CD4-positive, alpha-beta T cell treated with Interleukin-1 beta for 1 hour (primary cell): Measurements from ENCODE around the gene NHLH1.

Experiments used
- DNase-seq, 2 donors: peaks; one replicate each; pipeline ENCODE4 v3.0.0-alpha.2; 2020 to 2022

The NHLH1 gene

GRCh38 chr1:160366731-160367515, at the start of gene NHLH1:
TSS of gene NHLH1 (plus strand) at chr1:160367071. CDS start at chr1:160370732, 3,661 bp downstream.
- no peak for DNase-seq

- DNase-seq, result no peak
These were observed 44.0 kb upstream of the NHLH1 start for GRCh38 chr1:160322831-160323230.

GRCh38 chr1:160325252-160325651, 41.6 kb upstream of the NHLH1 start:
- no peak for DNase-seq

GRCh38 chr1:160326418-160326817, 40.5 kb upstream of the NHLH1 start:
- no peak for DNase-seq

- no peak for DNase-seq
These were observed 38.7 kb upstream of the NHLH1 start for GRCh38 chr1:160328184-160328583.

GRCh38 chr1:160330119-160330518, 36.8 kb upstream of the NHLH1 start:
- no peak for DNase-seq

GRCh38 chr1:160332516-160332915, 34.4 kb upstream of the NHLH1 start:
- no peak for DNase-seq

- DNase-seq, result no peak
These were observed 28.3 kb upstream of the NHLH1 start for GRCh38 chr1:160338580-160338979.

GRCh38 chr1:160340146-160340545, 26.7 kb upstream of the NHLH1 start:
- DNase-seq, result no peak

GRCh38 chr1:160340866-160341265, 26.0 kb upstream of the NHLH1 start:
- DNase-seq, result no peak

- DNase-seq, result peak in 1 of 2 donors; percentile 18
These were observed 24.3 kb upstream of the NHLH1 start for GRCh38 chr1:160342526-160342925.

GRCh38 chr1:160342953-160343869, 23.7 kb upstream of the NHLH1 start, which contains the start of the genes COPA and NCSTN:
TSS of gene COPA (minus strand) at chr1:160343250. CDS start at chr1:160343170, 80 bp downstream.
TSS of gene NCSTN (plus strand) at chr1:160343383. CDS start at chr1:160343397, 14 bp downstream.
- peak; percentile 94 to 95 for DNase-seq

- no peak for DNase-seq
These were observed 22.6 kb upstream of the NHLH1 start for GRCh38 chr1:160344241-160344640.

- no peak for DNase-seq
These were observed 21.9 kb upstream of the NHLH1 start for GRCh38 chr1:160344936-160345335.

GRCh38 chr1:160346463-160346862, 20.4 kb upstream of the NHLH1 start:
- DNase-seq, result peak in 1 of 2 donors; percentile 32

- DNase-seq, result peak in 1 of 2 donors; percentile 69
These were observed 19.9 kb upstream of the NHLH1 start for GRCh38 chr1:160346958-160347357.

GRCh38 chr1:160351629-160352028, 15.2 kb upstream of the NHLH1 start:
- DNase-seq, result no peak

- DNase-seq, result no peak
These were observed 14.3 kb upstream of the NHLH1 start for GRCh38 chr1:160352555-160352954.

- DNase-seq, result no peak
These were observed 13.6 kb upstream of the NHLH1 start for GRCh38 chr1:160353223-160353622.

GRCh38 chr1:160354388-160354985, 12.4 kb upstream of the NHLH1 start:
- DNase-seq, result peak in 1 of 2 donors; percentile 17

GRCh38 chr1:160357286-160358002, 9.4 kb upstream of the NHLH1 start:
- no peak for DNase-seq

- DNase-seq, result no peak
These were observed 8.8 kb upstream of the NHLH1 start for GRCh38 chr1:160358073-160358472.
